HCT116 (cell line): Measurements from ENCODE around the gene ELFN1.

Experiments used
- EZH2 ChIP-seq: fragments of 200-600 bp; sonication (generic); IDR thresholded peaks from 2 replicates; pipeline ENCODE4 v1.6.1; 2017; ENCODE audit warnings: antibody characterized with exemption, mixed run types
- FOSL1 ChIP-seq: IDR thresholded peaks from 2 replicates; pipeline ENCODE4 v1.6.1; 2012; ENCODE audit warnings: low read depth
- POLR2AphosphoS5 ChIP-seq: IDR thresholded peaks from 2 replicates; pipeline ENCODE4 v1.6.1; 2011; ENCODE audit warnings: mild to moderate bottlenecking, low read depth, low read length, moderate library complexity
- SP1 ChIP-seq: IDR thresholded peaks from 2 replicates; pipeline ENCODE4 v1.6.1; 2012; ENCODE audit warnings: low read depth

DNA sequence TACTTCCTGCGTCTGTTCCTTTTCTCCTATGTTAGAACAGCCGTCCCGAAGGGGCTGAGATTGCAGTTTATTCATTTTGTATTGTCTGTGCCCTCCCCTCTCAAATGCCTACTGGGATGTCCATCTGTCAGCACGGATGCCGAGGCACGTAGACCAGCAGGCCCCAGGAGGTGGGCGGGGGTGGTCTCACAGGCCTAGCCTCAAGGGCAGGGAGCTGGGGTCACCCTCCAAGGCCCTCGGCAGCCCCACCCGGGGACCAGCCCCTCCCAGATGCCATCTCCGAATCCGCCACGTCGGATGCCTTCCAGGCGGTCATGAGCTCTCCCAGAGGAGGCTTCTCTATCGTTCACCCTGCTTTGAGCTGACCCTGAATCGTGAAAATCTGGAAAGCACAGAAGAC lies 59.7 kb downstream of the ELFN1 start:
- TF ChIP-seq POLR2AphosphoS5 (no peak), FOSL1 (no peak), EZH2 (no peak), SP1 (no peak)
